Activated CD4-positive, alpha-beta T cell treated with anti-CD3 and anti-CD28 coated beads, Interleukin-2, amount 50 U/mL, for 16 hours (primary cell): ENCODE data around the gene SMG7.

Source experiments
- DNase-seq: peaks from one replicate; pipeline ENCODE4 v3.0.0-alpha.2; 2020

Gene SMG7

GRCh38 chr1:183470147-183470960 is 1.9 kb upstream of the SMG7 start:
- DNase-seq, result peak; percentile 90

GRCh38 chr1:183470961-183471742 is 1.1 kb upstream of the SMG7 start:
- peak; percentile 76 for DNase-seq

GRCh38 chr1:183471743-183472487 is 384 bp upstream of the SMG7 start:
- peak; percentile 97 for DNase-seq

GRCh38 chr1:183473217-183473536 is 878 bp downstream of the SMG7 start:
- DNase-seq, result no peak

- no peak for DNase-seq
These were observed 3.8 kb downstream of the SMG7 start for GRCh38 chr1:183476081-183476480.

GRCh38 chr1:183477986-183478781 is 5.9 kb downstream of the SMG7 start:
- DNase-seq, result peak; percentile 65

GRCh38 chr1:183480971-183481441 is 8.7 kb downstream of the SMG7 start:
- DNase-seq, result peak; percentile 12

- DNase-seq, result no peak
These were observed 10.9 kb downstream of the SMG7 start for GRCh38 chr1:183483224-183483623.

GRCh38 chr1:183484254-183484653 is 12.0 kb downstream of the SMG7 start:
- DNase-seq, result no peak

GRCh38 chr1:183484851-183485250 is 12.6 kb downstream of the SMG7 start:
- no peak for DNase-seq

- DNase-seq, result no peak
These were observed 15.6 kb downstream of the SMG7 start for GRCh38 chr1:183487674-183488442.

- DNase-seq, result no peak
These were observed 18.6 kb downstream of the SMG7 start for GRCh38 chr1:183490932-183491331.

- DNase-seq, result no peak
These were observed 21.4 kb downstream of the SMG7 start for GRCh38 chr1:183493540-183494245.

GRCh38 chr1:183495420-183495819 is 23.1 kb downstream of the SMG7 start:
- no peak for DNase-seq

- DNase-seq, result no peak
These were observed 24.9 kb downstream of the SMG7 start for GRCh38 chr1:183497218-183497617.

- DNase-seq, result no peak
These were observed 26.2 kb downstream of the SMG7 start for GRCh38 chr1:183498342-183498991.

- no peak for DNase-seq
These were observed 33.3 kb downstream of the SMG7 start for GRCh38 chr1:183505454-183506089.

- DNase-seq, result no peak
These were observed 34.3 kb downstream of the SMG7 start for GRCh38 chr1:183506561-183506960.

GRCh38 chr1:183508694-183509093 is 36.4 kb downstream of the SMG7 start:
- no peak for DNase-seq

- no peak for DNase-seq
These were observed 40.2 kb downstream of the SMG7 start for GRCh38 chr1:183512450-183512849.
